ENCODE measurements around the gene NAPEPLD.
"Not testable (repeated sequence)": the region's sequence is repeated elsewhere in the genome, so short reads cannot be mapped to it uniquely, and the experiment has no call there.

NAPEPLD gene

GRCh38 chr7:103093429-103093828, 55.5 kb downstream of the NAPEPLD start (continued):
- no peak for TF ChIP-seq PATZ1 (CRISPR knock-in tag; IDR thresholded peaks at IDR 0.05; ENCODE audit: borderline replicate concordance)

GRCh38 chr7:103092321-103092720, 56.6 kb downstream of the NAPEPLD start:
- not testable (repeated sequence) for ATAC-seq

GRCh38 chr7:103083210-103083609, 65.7 kb downstream of the NAPEPLD start:
- TF ChIP-seq RARB (CRISPR knock-in tag; IDR thresholded peaks at IDR 0.05) (no peak), CSDC2 (CRISPR knock-in tag; IDR thresholded peaks at IDR 0.05) (no peak), PATZ1 (CRISPR knock-in tag; IDR thresholded peaks at IDR 0.05; ENCODE audit: borderline replicate concordance) (no peak), CREB5 (CRISPR knock-in tag; IDR thresholded peaks at IDR 0.05; ENCODE audit: low read depth) (no peak), ISL1 (CRISPR knock-in tag; IDR thresholded peaks at IDR 0.05) (no peak), TOX (CRISPR knock-in tag; IDR thresholded peaks at IDR 0.05; ENCODE audit: borderline replicate concordance) (no peak), ZFP3 (CRISPR knock-in tag; IDR thresholded peaks at IDR 0.05) (no peak), TSHZ2 (CRISPR knock-in tag; IDR thresholded peaks at IDR 0.05) (no peak), CSRNP3 (CRISPR knock-in tag; IDR thresholded peaks at IDR 0.05) (no peak), ZNF565 (CRISPR knock-in tag; conservative IDR thresholded peaks at IDR 0.05; ENCODE audit: low read depth) (no peak), SNAI2 (CRISPR knock-in tag; IDR thresholded peaks at IDR 0.05) (no peak), ZC3H10 (CRISPR knock-in tag; IDR thresholded peaks at IDR 0.05) (no peak), BACH2 (CRISPR knock-in tag; IDR thresholded peaks at IDR 0.05; ENCODE audit: borderline replicate concordance) (no peak)
- no peak for ATAC-seq

- no peak for ATAC-seq
- TF ChIP-seq CSDC2 (CRISPR knock-in tag; IDR thresholded peaks at IDR 0.05) (no peak), PATZ1 (CRISPR knock-in tag; IDR thresholded peaks at IDR 0.05; ENCODE audit: borderline replicate concordance) (no peak), ESRRG (CRISPR knock-in tag; IDR thresholded peaks at IDR 0.05) (no peak), PPARA (CRISPR knock-in tag; IDR thresholded peaks at IDR 0.05; ENCODE audit: borderline replicate concordance) (no peak), TCF4 (CRISPR knock-in tag; IDR thresholded peaks at IDR 0.05; ENCODE audit: borderline replicate concordance) (no peak), CSRNP3 (CRISPR knock-in tag; IDR thresholded peaks at IDR 0.05) (no peak), TSHZ2 (CRISPR knock-in tag; IDR thresholded peaks at IDR 0.05) (no peak), TOX (CRISPR knock-in tag; IDR thresholded peaks at IDR 0.05; ENCODE audit: borderline replicate concordance) (no peak), OSR1 (CRISPR knock-in tag; IDR thresholded peaks at IDR 0.05) (no peak)
Observed at GRCh38 chr7:103082497-103082896, 66.4 kb downstream of the NAPEPLD start.
